Stimulated activated naive B cell treated with anti-CD40 and anti-IgM and Interleukin-4, amounts not matched to agents 10 μg/mL and 1 μg/mL and 100 μg/mL, for 72 hours (primary cell): ENCODE results near the gene ZCCHC12.

Source experiments
- ATAC-seq, 2 donors: fragments of 150-1000 bp; cut with Tn5 transposase; replicated peaks; 2 replicates each; pipeline ENCODE4 v1.10.0; 2021; ENCODE audit warnings: moderate library complexity in 1 of 2
- DNase-seq: peaks from one replicate; pipeline ENCODE4 v3.0.0; 2021
- H3K27ac Mint-ChIP-seq: one replicate; pipeline ENCODE4 v1.8.0; 2022; ENCODE audit warnings: mild to moderate bottlenecking, mixed read lengths
- H3K27me3 Mint-ChIP-seq, 2 donors: one replicate each; pipeline ENCODE4 v1.8.0; 2022; ENCODE audit warnings: mixed read lengths in 2 of 2
- H3K36me3 Mint-ChIP-seq, 2 donors: one replicate each; pipeline ENCODE4 v1.8.0; 2022; ENCODE audit warnings: mixed read lengths in 2 of 2, mild to moderate bottlenecking in 1 of 2
- H3K4me1 Mint-ChIP-seq, 2 donors: one replicate each; pipeline ENCODE4 v1.8.0; 2022; ENCODE audit warnings: mixed read lengths in 2 of 2, mild to moderate bottlenecking in 1 of 2
- H3K4me3 Mint-ChIP-seq, 2 donors: one replicate each; pipeline ENCODE4 v1.8.0; 2022; ENCODE audit warnings: mild to moderate bottlenecking in 2 of 2, mixed read lengths in 2 of 2, moderate library complexity in 1 of 2
- H3K9me3 Mint-ChIP-seq, 2 donors: one replicate each; pipeline ENCODE4 v1.8.0; 2022; ENCODE audit warnings: mixed read lengths in 2 of 2, mild to moderate bottlenecking in 1 of 2

ZCCHC12 gene

GRCh38 chrX:118855681-118856310, 32.2 kb downstream of the ZCCHC12 start:
- Mint-ChIP-seq H3K9me3 (no peaks in the 10 kb centered on the region), H3K27ac (no peak overlapping the region), H3K4me3 (no peak overlapping the region), H3K27me3 (peaks cover 8 to 13% of the 10 kb centered on the region in 2 donors), H3K4me1 (no peaks in the 10 kb centered on the region), H3K36me3 (no peaks in the 10 kb centered on the region)
- no peak for DNase-seq
- ATAC-seq = no peak

- Mint-ChIP-seq H3K36me3 (no peaks in the 10 kb centered on the region), H3K27me3 (peaks cover 8 to 11% of the 10 kb centered on the region in 2 donors), H3K27ac (no peak overlapping the region), H3K4me1 (no peaks in the 10 kb centered on the region), H3K9me3 (no peaks in the 10 kb centered on the region), H3K4me3 (no peak overlapping the region)
- DNase-seq (no peak), ATAC-seq (no peak)
These were observed 33.4 kb downstream of the ZCCHC12 start for GRCh38 chrX:118857006-118857405.

- no peak overlapping the region for H3K4me3 Mint-ChIP-seq
- DNase-seq = no peak
- no peaks in the 10 kb centered on the region for H3K36me3 Mint-ChIP-seq
- ATAC-seq = no peak
- no peaks in the 10 kb centered on the region for H3K9me3 Mint-ChIP-seq
- H3K4me1 Mint-ChIP-seq = no peaks in the 10 kb centered on the region
- no peak overlapping the region for H3K27ac Mint-ChIP-seq
- H3K27me3 Mint-ChIP-seq = peaks cover 0 to 8% of the 10 kb centered on the region in 2 donors
These were observed 37.7 kb downstream of the ZCCHC12 start for GRCh38 chrX:118861338-118861737.

GRCh38 chrX:118862091-118862490, 38.5 kb downstream of the ZCCHC12 start:
- no peaks in the 10 kb centered on the region for H3K9me3 Mint-ChIP-seq
- H3K27ac Mint-ChIP-seq = no peak overlapping the region
- no peaks in the 10 kb centered on the region for H3K36me3 Mint-ChIP-seq
- peaks cover 0 to 8% of the 10 kb centered on the region in 2 donors for H3K27me3 Mint-ChIP-seq
- DNase-seq (no peak), ATAC-seq (no peak)
- H3K4me3 Mint-ChIP-seq = no peak overlapping the region
- no peaks in the 10 kb centered on the region for H3K4me1 Mint-ChIP-seq

GRCh38 chrX:118862979-118863378, 39.4 kb downstream of the ZCCHC12 start:
- Mint-ChIP-seq H3K9me3 (no peaks in the 10 kb centered on the region), H3K4me3 (no peak overlapping the region), H3K27ac (no peak overlapping the region), H3K4me1 (no peaks in the 10 kb centered on the region), H3K27me3 (peaks cover 0 to 8% of the 10 kb centered on the region in 2 donors), H3K36me3 (no peaks in the 10 kb centered on the region)
- no peak for DNase-seq
- ATAC-seq = no peak

- H3K9me3 Mint-ChIP-seq = no peaks in the 10 kb centered on the region
- H3K27ac Mint-ChIP-seq = no peak overlapping the region
- no peaks in the 10 kb centered on the region for H3K4me1 Mint-ChIP-seq
- no peaks in the 10 kb centered on the region for H3K36me3 Mint-ChIP-seq
- no peak overlapping the region for H3K4me3 Mint-ChIP-seq
- no peak for DNase-seq
- no peak for ATAC-seq
- peaks cover 0 to 8% of the 10 kb centered on the region in 2 donors for H3K27me3 Mint-ChIP-seq
These were observed 40.5 kb downstream of the ZCCHC12 start for GRCh38 chrX:118864063-118864635.

- DNase-seq = no peak
- H3K36me3 Mint-ChIP-seq = no peaks in the 10 kb centered on the region
- H3K9me3 Mint-ChIP-seq = no peaks in the 10 kb centered on the region
- H3K27me3 Mint-ChIP-seq = peaks cover 0 to under 1% of the 10 kb centered on the region in 2 donors
- H3K4me1 Mint-ChIP-seq = no peaks in the 10 kb centered on the region
- no peak overlapping the region for H3K4me3 Mint-ChIP-seq
- ATAC-seq = no peak
- no peak overlapping the region for H3K27ac Mint-ChIP-seq
These were observed 41.6 kb downstream of the ZCCHC12 start for GRCh38 chrX:118865231-118865630.

GRCh38 chrX:118867251-118867650, 43.6 kb downstream of the ZCCHC12 start:
- no peak overlapping the region for H3K4me3 Mint-ChIP-seq
- H3K27ac Mint-ChIP-seq = no peak overlapping the region
- ATAC-seq = no peak
- DNase-seq = no peak
- no peaks in the 10 kb centered on the region for H3K9me3 Mint-ChIP-seq
- H3K36me3 Mint-ChIP-seq = no peaks in the 10 kb centered on the region
- H3K27me3 Mint-ChIP-seq = peaks cover 0 to 9% of the 10 kb centered on the region in 2 donors
- no peaks in the 10 kb centered on the region for H3K4me1 Mint-ChIP-seq

- no peak overlapping the region for H3K4me3 Mint-ChIP-seq
- peaks cover 0 to 3% of the 10 kb centered on the region in 2 donors for H3K9me3 Mint-ChIP-seq
- H3K4me1 Mint-ChIP-seq = no peaks in the 10 kb centered on the region
- ATAC-seq (no peak), DNase-seq (no peak)
- no peaks in the 10 kb centered on the region for H3K36me3 Mint-ChIP-seq
- H3K27me3 Mint-ChIP-seq = peaks cover 0 to 13% of the 10 kb centered on the region in 2 donors
- no peak overlapping the region for H3K27ac Mint-ChIP-seq
These were observed 48.5 kb downstream of the ZCCHC12 start for GRCh38 chrX:118872102-118872566.
